ENCODE results near the gene TADA2B.

DNA sequence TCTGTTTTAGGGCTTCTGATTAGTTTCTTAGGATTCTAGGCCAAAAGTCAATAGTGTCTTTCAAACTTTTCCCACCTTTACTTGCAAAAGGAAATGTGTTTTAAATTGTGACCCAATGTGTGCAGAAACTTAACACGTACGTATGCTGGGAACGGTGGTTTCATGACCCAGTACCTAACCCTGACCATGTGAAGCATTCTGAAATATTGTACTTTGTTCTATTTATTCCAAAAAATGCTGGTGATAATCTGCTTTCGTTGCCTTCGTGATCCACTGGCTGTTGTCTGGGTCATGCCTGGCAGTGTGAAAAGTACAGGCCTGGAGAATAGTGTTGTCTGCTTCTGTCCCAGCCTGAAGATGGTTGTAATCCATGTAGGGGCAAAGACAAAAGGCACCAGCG, 26.7 kb upstream of the TADA2B start:
- TF ChIP-seq POLR2AphosphoS5 (IDR thresholded peaks at IDR 0.05) = no peak
- no peak for TF ChIP-seq POLR2A (IDR thresholded peaks at IDR 0.05)

Measured in suprapubic skin (tissue), 4 donors.